Measurements from ENCODE around the gene TLN1. TPM values are rescaled to one million over a fixed set of nuclear protein-coding genes. Genes with fewer than 3 reads are reported as not detected.

Gene TLN1
- total and polyA plus RNA-seq, 4 donors, result 71.5 to 501 (median 262) TPM

- DNase-seq (no peak), ATAC-seq (ENCODE audit: insufficient read depth, low FRiP score) (no peak)
- Histone ChIP-seq H3K4me3 (no peak overlapping the region), H3K27ac (ENCODE audit: low read depth in 1 of 2, low read length in 1 of 2) (no peak overlapping the region), H3K4me1 (ENCODE audit: control insufficient read depth in 5 of 5, insufficient read depth in 5 of 5, low read length in 5 of 5) (no peaks in the 10 kb centered on the region), H3K36me3 (ENCODE audit: control insufficient read depth in 4 of 4, insufficient read depth in 4 of 4, low read length in 4 of 4) (peaks cover 47 to 87% (median 80%) of the 10 kb centered on the region in 4 donors), H3K27me3 (ENCODE audit: control insufficient read depth in 3 of 3, insufficient read depth in 3 of 3, low read length in 2 of 3) (no peaks in the 10 kb centered on the region), H3K9ac (ENCODE audit: insufficient read depth in 1 of 2, low read length in 2 of 2) (no peak overlapping the region), H3K9me3 (ENCODE audit: control insufficient read depth in 4 of 4, insufficient read depth in 3 of 4, low read length in 3 of 4) (no peaks in the 10 kb centered on the region)
- TF ChIP-seq, protein P1, sequence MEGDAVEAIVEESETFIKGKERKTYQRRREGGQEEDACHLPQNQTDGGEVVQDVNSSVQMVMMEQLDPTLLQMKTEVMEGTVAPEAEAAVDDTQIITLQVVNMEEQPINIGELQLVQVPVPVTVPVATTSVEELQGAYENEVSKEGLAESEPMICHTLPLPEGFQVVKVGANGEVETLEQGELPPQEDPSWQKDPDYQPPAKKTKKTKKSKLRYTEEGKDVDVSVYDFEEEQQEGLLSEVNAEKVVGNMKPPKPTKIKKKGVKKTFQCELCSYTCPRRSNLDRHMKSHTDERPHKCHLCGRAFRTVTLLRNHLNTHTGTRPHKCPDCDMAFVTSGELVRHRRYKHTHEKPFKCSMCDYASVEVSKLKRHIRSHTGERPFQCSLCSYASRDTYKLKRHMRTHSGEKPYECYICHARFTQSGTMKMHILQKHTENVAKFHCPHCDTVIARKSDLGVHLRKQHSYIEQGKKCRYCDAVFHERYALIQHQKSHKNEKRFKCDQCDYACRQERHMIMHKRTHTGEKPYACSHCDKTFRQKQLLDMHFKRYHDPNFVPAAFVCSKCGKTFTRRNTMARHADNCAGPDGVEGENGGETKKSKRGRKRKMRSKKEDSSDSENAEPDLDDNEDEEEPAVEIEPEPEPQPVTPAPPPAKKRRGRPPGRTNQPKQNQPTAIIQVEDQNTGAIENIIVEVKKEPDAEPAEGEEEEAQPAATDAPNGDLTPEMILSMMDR (IDR thresholded peaks at IDR 0.05; ENCODE audit: control extremely low read depth, extremely low read depth), result no peak
- WGBS, 2 donors, result 95 to 96% methylated on average over 26 of the region's 26 CpGs
Measured at GRCh38 chr9:35703906-35704672, 27.9 kb downstream of the TLN1 start.

GRCh38 chr9:35702696-35703095, 29.3 kb downstream of the TLN1 start:
- H3K36me3 ChIP-seq (ENCODE audit: control insufficient read depth in 4 of 4, insufficient read depth in 4 of 4, low read length in 4 of 4), result peaks cover 54 to 88% (median 87%) of the 10 kb centered on the region in 4 donors
- no peak for DNase-seq
- 92 to 93% methylated on average over 7 of the region's 7 CpGs for WGBS, 2 donors
- H3K9ac ChIP-seq (ENCODE audit: insufficient read depth in 1 of 2, low read length in 2 of 2), result no peak overlapping the region
- no peaks in the 10 kb centered on the region for H3K9me3 ChIP-seq (ENCODE audit: control insufficient read depth in 4 of 4, insufficient read depth in 3 of 4, low read length in 3 of 4)
- ATAC-seq (ENCODE audit: insufficient read depth, low FRiP score), result no peak
- H3K4me3 ChIP-seq, result no peak overlapping the region
- no peaks in the 10 kb centered on the region for H3K27me3 ChIP-seq (ENCODE audit: control insufficient read depth in 3 of 3, insufficient read depth in 3 of 3, low read length in 2 of 3)
- TF ChIP-seq, protein P1 (IDR thresholded peaks at IDR 0.05; ENCODE audit: control extremely low read depth, extremely low read depth), result no peak
- H3K27ac ChIP-seq (ENCODE audit: low read depth in 1 of 2, low read length in 1 of 2), result no peak overlapping the region
- H3K4me1 ChIP-seq (ENCODE audit: control insufficient read depth in 5 of 5, insufficient read depth in 5 of 5, low read length in 5 of 5), result no peaks in the 10 kb centered on the region

- TF ChIP-seq, protein P1 (IDR thresholded peaks at IDR 0.05; ENCODE audit: control extremely low read depth, extremely low read depth), result no peak
- DNase-seq (no peak), ATAC-seq (ENCODE audit: insufficient read depth, low FRiP score) (no peak)
- no peak overlapping the region for H3K9ac ChIP-seq (ENCODE audit: insufficient read depth in 1 of 2, low read length in 2 of 2)
- no peak overlapping the region for H3K4me3 ChIP-seq
- H3K27ac ChIP-seq (ENCODE audit: low read depth in 1 of 2, low read length in 1 of 2), result no peak overlapping the region
- H3K36me3 ChIP-seq (ENCODE audit: control insufficient read depth in 4 of 4, insufficient read depth in 4 of 4, low read length in 4 of 4), result peaks cover 42 to 82% (median 76%) of the 10 kb centered on the region in 4 donors
- H3K4me1 ChIP-seq (ENCODE audit: control insufficient read depth in 5 of 5, insufficient read depth in 5 of 5, low read length in 5 of 5), result peaks cover 0 to 2% (median 0%) of the 10 kb centered on the region in 5 donors
- H3K27me3 ChIP-seq (ENCODE audit: control insufficient read depth in 3 of 3, insufficient read depth in 3 of 3, low read length in 2 of 3), result no peaks in the 10 kb centered on the region
- no peaks in the 10 kb centered on the region for H3K9me3 ChIP-seq (ENCODE audit: control insufficient read depth in 4 of 4, insufficient read depth in 3 of 4, low read length in 3 of 4)
Measured at GRCh38 chr9:35700942-35701341, 31.1 kb downstream of the TLN1 start.
